NK-92 (cell line): ENCODE data around the gene QSOX2.

Experiments used
- DNase-seq: peaks from one replicate; lab custom pipeline; 2025; ENCODE audit not compliant: unreplicated experiment; lab: John Stamatoyannopoulos, UW

QSOX2 gene

GRCh38 chr9:136178061-136178772 lies 67.4 kb downstream of the QSOX2 start:
- DNase-seq, result no peak

GRCh38 chr9:136177224-136177623 lies 68.4 kb downstream of the QSOX2 start:
- no peak for DNase-seq

GRCh38 chr9:136175616-136176197 lies 69.9 kb downstream of the QSOX2 start:
- DNase-seq, result no peak

- DNase-seq, result no peak
These were observed 70.6 kb downstream of the QSOX2 start for GRCh38 chr9:136174779-136175615.

GRCh38 chr9:136173648-136174290 lies 71.8 kb downstream of the QSOX2 start:
- no peak for DNase-seq

- DNase-seq, result no peak
These were observed 73.1 kb downstream of the QSOX2 start for GRCh38 chr9:136172412-136173079.

- DNase-seq, result no peak
These were observed 73.7 kb downstream of the QSOX2 start for GRCh38 chr9:136171801-136172411.

- DNase-seq, result no peak
These were observed 74.4 kb downstream of the QSOX2 start for GRCh38 chr9:136171009-136171800.

GRCh38 chr9:136170006-136170901 lies 75.4 kb downstream of the QSOX2 start:
- DNase-seq, result no peak

- no peak for DNase-seq
These were observed 76.1 kb downstream of the QSOX2 start for GRCh38 chr9:136169495-136169894.

GRCh38 chr9:136163248-136163850 lies 82.3 kb downstream of the QSOX2 start:
- DNase-seq, result no peak

GRCh38 chr9:136160995-136161610 lies 84.5 kb downstream of the QSOX2 start:
- no peak for DNase-seq

- no peak for DNase-seq
These were observed 85.2 kb downstream of the QSOX2 start for GRCh38 chr9:136160381-136160841.

GRCh38 chr9:136159851-136160250 lies 85.8 kb downstream of the QSOX2 start:
- no peak for DNase-seq

GRCh38 chr9:136157477-136158265 lies 87.9 kb downstream of the QSOX2 start:
- no peak for DNase-seq
